ENCODE measurements around the gene TAOK3. TPM values are rescaled to one million over a fixed set of nuclear protein-coding genes. Genes with fewer than 3 reads are reported as not detected.
"Not testable (repeated sequence)": the region's sequence is repeated elsewhere in the genome, so short reads cannot be mapped to it uniquely, and the experiment has no call there.

TAOK3 gene
- total and polyA plus RNA-seq, 2 donors (not counting 1 experiment from before 2014, with no cell fraction given): 30.0 to 80.4 TPM

GRCh38 chr12:118287728-118288127 lies 85.0 kb downstream of the TAOK3 start:
- Histone ChIP-seq H3K4me2 (replicated peaks; ENCODE audit: low read depth, low read length, poor library complexity, severe bottlenecking) (no peak overlapping the region), H3K27me3 (replicated peaks in 1 of 4; ENCODE audit: control extremely low read depth in 1 of 4, control insufficient read depth in 3 of 4, insufficient read depth in 4 of 4, low read length in 3 of 4) (no peaks in the 10 kb centered on the region), H3K4me3 (ENCODE audit: control extremely low read depth in 1 of 5, extremely low read depth in 1 of 5, insufficient read depth in 1 of 5, low read depth in 2 of 5, low read length in 4 of 5) (no peak overlapping the region), H3K36me3 (replicated peaks in 1 of 2; ENCODE audit: control extremely low read depth in 1 of 2, control insufficient read depth in 1 of 2, extremely low read depth in 1 of 2, insufficient read depth in 2 of 2, low read length in 1 of 2) (peaks cover 0 to 10% of the 10 kb centered on the region in 2 experiments), H3K4me1 (ENCODE audit: control insufficient read depth in 2 of 2, insufficient read depth in 2 of 2, low read length in 2 of 2) (no peaks in the 10 kb centered on the region), H3K79me2 (ENCODE audit: control insufficient read depth, insufficient read depth, low read length) (peaks cover 42% of the 10 kb centered on the region), H4K20me1 (ENCODE audit: control insufficient read depth, insufficient read depth, low read length, poor library complexity, severe bottlenecking) (no peaks in the 10 kb centered on the region), H3K9ac (ENCODE audit: low read length) (no peak overlapping the region), H3K9me3 (ENCODE audit: control extremely low read depth in 1 of 3, control insufficient read depth in 2 of 3, insufficient read depth in 1 of 3, low read length in 2 of 3) (no peaks in the 10 kb centered on the region), H3K27ac (ENCODE audit: low read length in 2 of 2) (no peak overlapping the region), H2AFZ (ENCODE audit: insufficient read depth, low read depth, low read length, poor library complexity, severe bottlenecking) (no peak overlapping the region)
- no peak for ATAC-seq (ENCODE audit: low read depth)
- Mint-ChIP-seq H3K27me3 (no peaks in the 10 kb centered on the region), H3K9me3 (ENCODE audit: insufficient read depth) (no peaks in the 10 kb centered on the region), H3K27ac (no peak overlapping the region), H3K4me1 (peaks cover 21% of the 10 kb centered on the region), H3K4me3 (no peak overlapping the region)
- no peak for DNase-seq
- CTCF ChIA-PET: no interaction called here
- POLR2A ChIA-PET: no interaction called here
- intact Hi-C loops (cut with micrococcal nuclease): no loop called here
- TF ChIP-seq EZH2 (IDR thresholded peaks at IDR 0.05; ENCODE audit: borderline replicate concordance, insufficient read depth, low read depth, low read length, poor library complexity, severe bottlenecking) (no peak), CTCF (IDR thresholded peaks at IDR 0.05) (no peak)

GRCh38 chr12:118282767-118283166 lies 89.9 kb downstream of the TAOK3 start:
- ChIA-PET POLR2A (no interaction called here), CTCF (interaction anchor here (0.6 to 1.5 kb wide), 2 partner anchors 19 to 48 kb away, joined by 3 read pairs; no protein-coding TSS in a partner anchor)
- Histone ChIP-seq H3K27me3 (replicated peaks in 1 of 4; ENCODE audit: control extremely low read depth in 1 of 4, control insufficient read depth in 3 of 4, insufficient read depth in 4 of 4, low read length in 3 of 4) (no peaks in the 10 kb centered on the region), H3K79me2 (ENCODE audit: control insufficient read depth, insufficient read depth, low read length) (peaks cover 55% of the 10 kb centered on the region), H3K27ac (ENCODE audit: low read length in 2 of 2) (no peak overlapping the region), H3K4me2 (replicated peaks; ENCODE audit: low read depth, low read length, poor library complexity, severe bottlenecking) (no peak overlapping the region), H3K36me3 (replicated peaks in 1 of 2; ENCODE audit: control extremely low read depth in 1 of 2, control insufficient read depth in 1 of 2, extremely low read depth in 1 of 2, insufficient read depth in 2 of 2, low read length in 1 of 2) (peaks cover 0 to 7% of the 10 kb centered on the region in 2 experiments), H3K4me1 (ENCODE audit: control insufficient read depth in 2 of 2, insufficient read depth in 2 of 2, low read length in 2 of 2) (no peaks in the 10 kb centered on the region), H4K20me1 (ENCODE audit: control insufficient read depth, insufficient read depth, low read length, poor library complexity, severe bottlenecking) (peaks cover 6% of the 10 kb centered on the region), H2AFZ (ENCODE audit: insufficient read depth, low read depth, low read length, poor library complexity, severe bottlenecking) (no peak overlapping the region), H3K4me3 (ENCODE audit: control extremely low read depth in 1 of 5, extremely low read depth in 1 of 5, insufficient read depth in 1 of 5, low read depth in 2 of 5, low read length in 4 of 5) (no peak overlapping the region), H3K9me3 (ENCODE audit: control extremely low read depth in 1 of 3, control insufficient read depth in 2 of 3, insufficient read depth in 1 of 3, low read length in 2 of 3) (peaks cover 0 to 9% (median 0%) of the 10 kb centered on the region in 3 donors), H3K9ac (ENCODE audit: low read length) (no peak overlapping the region)
- intact Hi-C loops (cut with micrococcal nuclease): no loop called here
- H3K27me3 Mint-ChIP-seq: no peaks in the 10 kb centered on the region
- ATAC-seq (ENCODE audit: low read depth) (no peak), DNase-seq (no peak)
- no peak overlapping the region for H3K4me3 Mint-ChIP-seq
- H3K4me1 Mint-ChIP-seq: peaks cover 15% of the 10 kb centered on the region
- 100% methylated on average over 1 of the region's 3 CpGs for WGBS (ENCODE audit: insufficient coverage)
- no peak for TF ChIP-seq EZH2 (IDR thresholded peaks at IDR 0.05; ENCODE audit: borderline replicate concordance, insufficient read depth, low read depth, low read length, poor library complexity, severe bottlenecking)
- TF ChIP-seq CTCF (IDR thresholded peaks at IDR 0.05): no peak
- H3K27ac Mint-ChIP-seq: no peak overlapping the region
- no peaks in the 10 kb centered on the region for H3K9me3 Mint-ChIP-seq (ENCODE audit: insufficient read depth)

- H4K20me1 ChIP-seq (ENCODE audit: control insufficient read depth, insufficient read depth, low read length, poor library complexity, severe bottlenecking); CTCF ChIA-PET; ATAC-seq (ENCODE audit: low read depth); POLR2A ChIA-PET; H3K4me3 ChIP-seq (ENCODE audit: control extremely low read depth in 1 of 5, extremely low read depth in 1 of 5, insufficient read depth in 1 of 5, low read depth in 2 of 5, low read length in 4 of 5); H3K9me3 ChIP-seq (ENCODE audit: control extremely low read depth in 1 of 3, control insufficient read depth in 2 of 3, insufficient read depth in 1 of 3, low read length in 2 of 3); H3K4me2 ChIP-seq (replicated peaks; ENCODE audit: low read depth, low read length, poor library complexity, severe bottlenecking); H3K36me3 ChIP-seq (replicated peaks in 1 of 2; ENCODE audit: control extremely low read depth in 1 of 2, control insufficient read depth in 1 of 2, extremely low read depth in 1 of 2, insufficient read depth in 2 of 2, low read length in 1 of 2); H3K27ac ChIP-seq (ENCODE audit: low read length in 2 of 2); H3K9ac ChIP-seq (ENCODE audit: low read length); DNase-seq; H3K4me1 ChIP-seq (ENCODE audit: control insufficient read depth in 2 of 2, insufficient read depth in 2 of 2, low read length in 2 of 2); H3K9me3 Mint-ChIP-seq (ENCODE audit: insufficient read depth); H3K27me3 Mint-ChIP-seq; H3K4me3 Mint-ChIP-seq; intact Hi-C loops (cut with micrococcal nuclease); H3K27me3 ChIP-seq (replicated peaks in 1 of 4; ENCODE audit: control extremely low read depth in 1 of 4, control insufficient read depth in 3 of 4, insufficient read depth in 4 of 4, low read length in 3 of 4); H2AFZ ChIP-seq (ENCODE audit: insufficient read depth, low read depth, low read length, poor library complexity, severe bottlenecking): not testable (repeated sequence)
- WGBS (ENCODE audit: insufficient coverage): no CpG with 5 or more reads among the region's 1 CpG
- Mint-ChIP-seq H3K27ac (peak overlapping the region; percentile 28), H3K4me1 (peaks cover 15% of the 10 kb centered on the region)
- H3K79me2 ChIP-seq (ENCODE audit: control insufficient read depth, insufficient read depth, low read length): peaks cover 46% of the 10 kb centered on the region
Observed at GRCh38 chr12:118278288-118278687, 94.4 kb downstream of the TAOK3 start.

Measured in B cell (primary cell).